Trophoblast cell (in vitro differentiated cells and primary cell): ENCODE measurements around the gene FAM53A.
A peak's percentile ranks its signal among the peaks of the same experiment; 100 is the strongest.

Experiments used
- DNase-seq, 2 donors: peaks; one replicate each; pipeline ENCODE4 v3.0.0-alpha.2; 2016
- H2AFZ ChIP-seq: 2 replicates; pipeline ENCODE4 v1.6.1; 2013; ENCODE audit warnings: low read length, moderate library complexity, mild to moderate bottlenecking; ENCODE audit not compliant: insufficient read depth, poor library complexity
- H2AK5ac ChIP-seq: 2 replicates; pipeline ENCODE4 v1.6.1; 2013; ENCODE audit warnings: mild to moderate bottlenecking, low read length
- H2BK120ac ChIP-seq: 2 replicates; pipeline ENCODE4 v1.6.1; 2013; ENCODE audit warnings: low read length, mild to moderate bottlenecking, moderate library complexity; ENCODE audit not compliant: insufficient read depth, poor library complexity
- H2BK12ac ChIP-seq: 2 replicates; pipeline ENCODE4 v1.6.1; 2013; ENCODE audit warnings: mild to moderate bottlenecking, low read length, moderate library complexity
- H2BK5ac ChIP-seq: 2 replicates; pipeline ENCODE4 v1.6.1; 2013; ENCODE audit warnings: low read length, low read depth, moderate library complexity, mild to moderate bottlenecking; ENCODE audit not compliant: poor library complexity
- H3K14ac ChIP-seq: 2 replicates; pipeline ENCODE4 v1.6.1; 2013; ENCODE audit warnings: mild to moderate bottlenecking, low read length
- H3K18ac ChIP-seq: 2 replicates; pipeline ENCODE4 v1.6.1; 2013; ENCODE audit warnings: mild to moderate bottlenecking, low read length
- H3K23ac ChIP-seq: 2 replicates; pipeline ENCODE4 v1.6.1; 2013; ENCODE audit warnings: low read length
- H3K27ac ChIP-seq: 2 replicates; pipeline ENCODE4 v1.5.1; 2013; ENCODE audit warnings: low read depth, mild to moderate bottlenecking, inconsistent platforms, low read length, moderate library complexity
- H3K27me3 ChIP-seq: 2 replicates; pipeline ENCODE4 v1.6.1; 2013; ENCODE audit warnings: inconsistent platforms, mild to moderate bottlenecking, low read length, moderate library complexity; ENCODE audit not compliant: insufficient read depth
- H3K36me3 ChIP-seq, 2 experiments: 1 replicate in 1 of 2; 2 replicates in 1 of 2; pipeline ENCODE4 v1.6.1; 2013; ENCODE audit warnings: low read length in 2 of 2, mild to moderate bottlenecking in 2 of 2, moderate library complexity in 1 of 2; ENCODE audit not compliant: insufficient read depth in 2 of 2, control insufficient read depth in 1 of 2
- H3K4ac ChIP-seq: 2 replicates; pipeline ENCODE4 v1.6.1; 2013; ENCODE audit warnings: low read depth, mild to moderate bottlenecking, low read length, moderate library complexity
- H3K4me1 ChIP-seq, 2 experiments: 1 replicate in 1 of 2; 2 replicates in 1 of 2; pipeline ENCODE4 v1.6.1; 2013; ENCODE audit warnings: low read length in 2 of 2, mild to moderate bottlenecking in 2 of 2, moderate library complexity in 1 of 2; ENCODE audit not compliant: insufficient read depth in 2 of 2, control insufficient read depth in 1 of 2
- H3K4me2 ChIP-seq: 2 replicates; pipeline ENCODE4 v1.6.1; 2013; ENCODE audit warnings: inconsistent platforms, mild to moderate bottlenecking, low read length, moderate library complexity
- H3K4me3 ChIP-seq: 2 replicates; pipeline ENCODE4 v1.5.1; 2013; ENCODE audit warnings: mild to moderate bottlenecking, low read depth, low read length, inconsistent platforms
- H3K79me1 ChIP-seq: one replicate; pipeline ENCODE4 v1.6.1; 2013; ENCODE audit warnings: low read length
- H3K79me2 ChIP-seq: 2 replicates; pipeline ENCODE4 v1.6.1; 2013; ENCODE audit warnings: low read length, mild to moderate bottlenecking; ENCODE audit not compliant: control insufficient read depth, insufficient read depth, poor library complexity
- H3K9ac ChIP-seq: 2 replicates; pipeline ENCODE4 v1.6.1; 2013; ENCODE audit warnings: mild to moderate bottlenecking, low read length
- H3K9me3 ChIP-seq: 2 replicates; pipeline ENCODE4 v1.6.1; 2013; ENCODE audit warnings: low read depth, mild to moderate bottlenecking, control low read depth, inconsistent platforms, low read length; ENCODE audit not compliant: insufficient read depth
- H4K12ac ChIP-seq: 2 replicates; pipeline ENCODE4 v1.6.1; 2013; ENCODE audit warnings: low read depth, mild to moderate bottlenecking, low read length, moderate library complexity
- H4K8ac ChIP-seq: 2 replicates; pipeline ENCODE4 v1.6.1; 2013; ENCODE audit warnings: low read depth, mild to moderate bottlenecking, low read length, moderate library complexity
- H4K91ac ChIP-seq: one replicate; pipeline ENCODE4 v1.6.1; 2013; ENCODE audit warnings: low read depth, mild to moderate bottlenecking, low read length, moderate library complexity
- WGBS: extraction: QIAGEN DNeasy Blood & Tissue Kit; methylation state at CpG from one replicate; pipeline ENCODE4 v1.1.7; 2013; ENCODE audit warnings: missing lambda C conversion rate; ENCODE audit not compliant: insufficient read length, insufficient coverage; ENCODE audit errors: extremely low coverage; 5-methylcytosine and 5-hydroxymethylcytosine counted together

Gene FAM53A

DNA sequence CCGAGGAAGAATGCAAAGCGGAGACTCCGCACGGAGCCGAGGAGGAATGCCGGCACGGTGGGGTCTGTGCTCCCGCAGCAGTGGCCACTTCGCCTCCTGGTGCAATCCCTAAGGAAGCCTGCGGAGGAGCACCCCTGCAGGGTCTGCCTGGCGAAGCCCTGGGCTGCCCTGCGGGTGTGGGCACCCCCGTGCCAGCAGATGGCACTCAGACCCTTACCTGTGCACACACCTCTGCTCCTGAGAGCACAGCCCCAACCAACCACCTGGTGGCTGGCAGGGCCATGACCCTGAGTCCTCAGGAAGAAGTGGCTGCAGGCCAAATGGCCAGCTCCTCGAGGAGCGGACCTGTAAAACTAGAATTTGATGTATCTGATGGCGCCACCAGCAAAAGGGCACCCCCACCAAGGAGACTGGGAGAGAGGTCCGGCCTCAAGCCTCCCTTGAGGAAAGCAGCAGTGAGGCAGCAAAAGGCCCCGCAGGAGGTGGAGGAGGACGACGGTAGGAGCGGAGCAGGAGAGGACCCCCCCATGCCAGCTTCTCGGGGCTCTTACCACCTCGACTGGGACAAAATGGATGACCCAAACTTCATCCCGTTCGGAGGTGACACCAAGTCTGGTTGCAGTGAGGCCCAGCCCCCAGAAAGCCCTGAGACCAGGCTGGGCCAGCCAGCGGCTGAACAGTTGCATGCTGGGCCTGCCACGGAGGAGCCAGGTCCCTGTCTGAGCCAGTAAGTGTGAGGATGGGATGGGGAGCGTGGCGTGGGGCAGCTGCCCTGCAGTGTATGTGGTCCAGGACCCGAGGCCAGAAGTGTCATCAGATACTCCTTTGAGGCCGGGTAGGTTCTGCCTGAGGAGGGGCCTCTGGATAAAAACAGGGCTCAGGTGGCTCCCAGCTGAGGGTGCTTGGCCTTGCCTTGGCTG is 44.2 kb upstream of the FAM53A start:
- Histone ChIP-seq H3K14ac (no peak overlapping the region), H3K36me3 (peaks cover 70 to 78% of the 10 kb centered on the region in 2 experiments), H3K4ac (no peak overlapping the region), H2AFZ (no peak overlapping the region), H3K79me2 (no peaks in the 10 kb centered on the region), H3K18ac (no peak overlapping the region), H3K27ac (no peak overlapping the region), H2BK120ac (no peak overlapping the region), H4K8ac (no peak overlapping the region), H2AK5ac (no peak overlapping the region), H3K4me1 (peaks cover 0 to 4% of the 10 kb centered on the region in 2 experiments), H3K4me3 (no peak overlapping the region), H3K4me2 (no peak overlapping the region), H3K9ac (no peak overlapping the region), H3K79me1 (no peaks in the 10 kb centered on the region), H2BK5ac (no peak overlapping the region), H3K27me3 (no peaks in the 10 kb centered on the region), H2BK12ac (no peak overlapping the region), H3K23ac (no peak overlapping the region), H4K91ac (no peak overlapping the region), H4K12ac (no peak overlapping the region), H3K9me3 (peaks cover 2% of the 10 kb centered on the region)
- no peak for DNase-seq
- no CpG with 5 or more reads among the region's 31 CpGs for WGBS

- Histone ChIP-seq H3K36me3 (peaks cover 65 to 72% of the 10 kb centered on the region in 2 experiments), H4K12ac (no peak overlapping the region), H3K4me1 (peaks cover 4 to 9% of the 10 kb centered on the region in 2 experiments), H2BK120ac (no peak overlapping the region), H3K4ac (no peak overlapping the region), H3K9ac (no peak overlapping the region), H3K79me2 (peaks cover 4% of the 10 kb centered on the region), H3K4me2 (no peak overlapping the region), H3K27me3 (no peaks in the 10 kb centered on the region), H3K79me1 (no peaks in the 10 kb centered on the region), H2BK5ac (no peak overlapping the region), H3K9me3 (peaks cover 2% of the 10 kb centered on the region), H2BK12ac (no peak overlapping the region), H2AK5ac (no peak overlapping the region), H4K8ac (no peak overlapping the region), H2AFZ (no peak overlapping the region), H3K4me3 (no peak overlapping the region), H4K91ac (no peak overlapping the region), H3K18ac (no peak overlapping the region), H3K27ac (no peak overlapping the region), H3K23ac (no peak overlapping the region), H3K14ac (no peak overlapping the region)
- no peak for DNase-seq
- no CpG with 5 or more reads among the region's 18 CpGs for WGBS
Observed at GRCh38 chr4:1727117-1728031, 43.3 kb upstream of the FAM53A start.

DNA sequence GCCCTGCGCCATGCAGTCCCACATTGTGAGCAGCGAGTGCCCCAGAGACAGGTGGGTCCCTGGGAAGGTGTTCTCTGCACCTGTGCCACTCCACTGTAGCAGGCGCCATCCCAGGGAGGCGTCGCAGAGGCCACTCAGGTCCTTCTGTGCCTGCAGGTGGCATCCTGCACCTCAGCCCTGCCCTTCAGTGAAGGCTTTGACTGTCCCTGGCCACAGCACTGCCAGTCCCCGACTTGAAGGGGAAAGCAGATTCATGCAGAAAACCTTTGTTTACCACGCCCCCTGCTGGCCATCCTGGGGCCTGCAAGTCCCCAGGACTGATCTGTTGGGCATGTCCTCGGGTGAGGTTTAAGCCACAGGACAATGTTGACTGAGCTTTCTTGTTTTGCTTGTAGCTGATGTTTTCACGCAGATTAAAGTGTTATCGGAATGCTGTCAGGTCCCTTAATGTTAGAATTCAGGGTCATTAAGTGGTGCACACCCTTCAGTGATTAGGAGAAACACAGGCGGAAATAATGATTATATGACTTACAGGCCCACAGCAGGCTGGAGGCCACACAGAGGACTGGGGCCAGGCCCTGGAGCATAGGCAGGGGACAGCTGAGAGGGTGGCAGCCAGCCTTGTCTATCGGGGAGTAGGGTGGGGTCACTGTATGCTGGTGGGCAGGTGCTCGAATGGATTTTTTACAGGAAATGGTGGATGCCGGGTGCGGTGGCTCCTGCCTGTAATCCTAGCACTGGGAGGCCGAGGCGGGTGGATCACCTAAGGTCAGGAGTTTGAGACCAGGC is 42.2 kb upstream of the FAM53A start:
- no CpG with 5 or more reads among the region's 17 CpGs for WGBS

GRCh38 chr4:1725521-1725920 is 41.4 kb upstream of the FAM53A start:
- H3K18ac ChIP-seq, result no peak overlapping the region
- H2AK5ac ChIP-seq, result no peak overlapping the region
- no peak overlapping the region for H2AFZ ChIP-seq
- H3K36me3 ChIP-seq, result peaks cover 53 to 57% of the 10 kb centered on the region in 2 experiments
- no peak overlapping the region for H3K4me2 ChIP-seq
- H3K4me1 ChIP-seq, result peaks cover 6 to 14% of the 10 kb centered on the region in 2 experiments
- H2BK120ac ChIP-seq, result no peak overlapping the region
- H3K27ac ChIP-seq, result no peak overlapping the region
- no peak overlapping the region for H4K91ac ChIP-seq
- WGBS, result no CpG with 5 or more reads among the region's 10 CpGs
- no peaks in the 10 kb centered on the region for H3K9me3 ChIP-seq
- peaks cover 13% of the 10 kb centered on the region for H3K79me2 ChIP-seq
- no peak overlapping the region for H3K4me3 ChIP-seq
- no peaks in the 10 kb centered on the region for H3K27me3 ChIP-seq
- no peak overlapping the region for H4K12ac ChIP-seq
- no peak overlapping the region for H3K4ac ChIP-seq
- no peak overlapping the region for H3K9ac ChIP-seq
- H3K14ac ChIP-seq, result no peak overlapping the region
- no peak for DNase-seq
- no peak overlapping the region for H4K8ac ChIP-seq
- peaks cover 3% of the 10 kb centered on the region for H3K79me1 ChIP-seq
- H2BK12ac ChIP-seq, result no peak overlapping the region
- no peak overlapping the region for H3K23ac ChIP-seq
- H2BK5ac ChIP-seq, result no peak overlapping the region

More for the DNA sequence above, 42.2 kb upstream of the FAM53A start:
- H3K79me2 ChIP-seq, result peaks cover 12% of the 10 kb centered on the region
- no peak overlapping the region for H4K91ac ChIP-seq
- H3K4ac ChIP-seq, result no peak overlapping the region
- no peak overlapping the region for H3K27ac ChIP-seq
- H2BK120ac ChIP-seq, result no peak overlapping the region
- no peaks in the 10 kb centered on the region for H3K79me1 ChIP-seq
- no peak overlapping the region for H3K4me3 ChIP-seq
- peaks cover 61 to 65% of the 10 kb centered on the region in 2 experiments for H3K36me3 ChIP-seq
- no peak overlapping the region for H2AFZ ChIP-seq
- H2BK12ac ChIP-seq, result no peak overlapping the region
- no peak overlapping the region for H2BK5ac ChIP-seq
- peak; percentile 84 to 97 for DNase-seq
- no peak overlapping the region for H4K8ac ChIP-seq
- H3K9ac ChIP-seq, result no peak overlapping the region
- no peak overlapping the region for H4K12ac ChIP-seq
- H2AK5ac ChIP-seq, result no peak overlapping the region
- peaks cover 2% of the 10 kb centered on the region for H3K9me3 ChIP-seq
- no peak overlapping the region for H3K23ac ChIP-seq
- no peak overlapping the region for H3K14ac ChIP-seq
- H3K18ac ChIP-seq, result no peak overlapping the region
- H3K27me3 ChIP-seq, result no peaks in the 10 kb centered on the region
- no peak overlapping the region for H3K4me2 ChIP-seq
- peaks cover 6 to 14% of the 10 kb centered on the region in 2 experiments for H3K4me1 ChIP-seq
